HG03520 (cell line): Measurements from ENCODE around the gene TMEM47.

Experiments used
- ATAC-seq: cut with Tn5 transposase; IDR thresholded peaks from one replicate; pipeline ENCODE4 v1.9.1; 2021; ENCODE audit warnings: mild to moderate bottlenecking, moderate library complexity; ENCODE audit not compliant: unreplicated experiment

TMEM47 gene

DNA sequence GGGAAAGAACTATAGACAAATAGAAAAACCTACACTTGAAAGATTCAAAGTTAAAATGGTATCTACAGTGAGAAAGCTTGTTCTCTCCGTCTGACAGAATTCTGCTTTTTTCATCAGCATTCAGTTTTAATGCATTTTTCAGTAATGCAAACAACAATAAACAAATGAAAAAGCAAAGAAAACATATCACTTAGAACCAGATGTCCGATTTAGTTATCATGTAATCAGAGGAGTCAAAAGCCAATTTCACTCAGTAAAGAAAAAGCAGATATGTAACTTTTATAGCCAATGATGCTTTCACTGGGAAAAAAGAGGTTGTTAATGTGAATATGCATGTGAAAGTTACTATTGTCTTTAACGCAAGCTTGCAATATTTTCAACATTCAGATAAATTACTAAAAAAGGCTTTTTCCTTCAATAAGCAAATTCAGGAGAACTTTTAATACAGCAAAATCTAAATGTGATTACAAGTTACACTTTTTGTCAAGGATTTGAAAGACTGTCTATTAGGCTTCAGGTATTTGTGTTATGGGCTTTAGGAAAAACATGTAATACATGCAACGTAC lies 70.7 kb downstream of the TMEM47 start:
- ATAC-seq = no peak

DNA sequence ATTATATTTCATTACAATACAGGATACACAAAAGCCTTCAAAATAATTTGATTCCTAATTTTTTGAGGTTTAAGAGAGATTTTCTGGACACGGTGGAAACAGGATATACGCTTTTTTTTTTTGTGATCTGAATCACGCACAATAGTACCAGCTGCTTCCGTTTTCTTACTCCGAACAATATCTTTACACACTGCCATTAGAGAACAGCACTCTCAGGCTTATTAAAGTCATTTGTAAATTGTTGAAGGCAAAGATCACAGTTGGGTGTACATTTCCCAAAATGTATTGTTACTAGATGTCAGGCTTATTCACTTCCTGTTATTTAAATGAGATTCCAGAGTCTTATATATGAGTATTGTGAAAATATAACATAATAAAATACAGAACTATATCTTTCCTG lies 71.5 kb downstream of the TMEM47 start:
- no peak for ATAC-seq

DNA sequence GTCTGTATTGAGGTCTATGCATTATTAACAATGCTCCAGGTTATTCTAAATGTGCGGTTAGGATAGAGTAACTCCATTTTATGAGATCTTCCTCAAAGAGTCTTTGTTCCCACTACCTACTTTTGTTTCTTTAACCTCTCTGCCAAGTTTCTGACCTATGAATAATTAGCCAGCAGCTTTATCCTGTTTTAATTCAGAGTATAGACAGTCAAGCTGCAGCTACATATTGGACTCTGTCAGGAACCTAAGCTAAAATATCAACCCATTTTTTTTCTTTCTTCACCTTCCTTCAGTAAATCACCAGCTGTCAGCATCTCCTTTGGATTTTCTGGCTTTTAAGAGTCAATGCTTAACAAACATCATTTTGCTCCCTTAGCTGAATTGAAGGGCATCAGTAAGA lies 72.3 kb downstream of the TMEM47 start:
- no peak for ATAC-seq

DNA sequence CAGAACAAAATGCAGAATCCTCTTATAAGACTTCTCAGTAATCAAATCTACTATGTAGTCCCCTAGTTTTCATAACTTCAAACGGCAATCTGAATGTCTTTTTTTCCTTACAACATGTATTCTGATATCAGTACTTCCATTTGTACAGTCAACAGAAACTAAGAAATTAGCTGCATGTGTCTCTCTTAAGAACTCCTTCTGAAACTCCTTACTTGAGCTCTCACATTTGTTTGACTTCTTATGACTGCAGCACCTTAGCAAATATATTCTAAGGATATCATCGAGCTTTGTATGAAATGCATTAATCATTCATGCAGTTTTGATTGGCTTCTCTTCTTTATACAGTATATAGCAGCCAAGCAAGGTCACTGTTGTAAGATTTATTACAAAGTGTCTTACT lies 77.0 kb downstream of the TMEM47 start:
- ATAC-seq = no peak

DNA sequence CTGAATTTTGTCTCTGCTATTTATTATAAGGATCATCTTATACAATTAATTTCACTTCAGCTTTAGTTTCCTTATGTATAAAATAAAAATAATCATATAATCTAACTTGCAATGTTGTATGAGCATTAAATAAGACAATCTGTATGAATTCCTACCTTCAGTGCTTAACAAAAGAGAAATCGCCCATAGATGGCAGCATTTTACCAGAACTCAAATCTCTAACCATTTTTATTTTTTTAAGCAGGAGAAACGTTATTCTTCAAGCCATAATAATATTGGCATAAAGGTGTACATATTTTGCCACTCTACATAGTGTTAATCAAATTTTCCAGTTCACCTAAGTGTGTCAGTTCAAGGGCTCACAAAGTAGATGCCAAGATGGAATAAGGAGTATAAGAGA lies 78.8 kb downstream of the TMEM47 start:
- ATAC-seq = no peak
